HCT116 (cell line): ENCODE results near the gene ZNF548. TPM values are rescaled to one million over a fixed set of nuclear protein-coding genes. Genes with fewer than 3 reads are reported as not detected.
A peak's percentile ranks its signal among the peaks of the same experiment; 100 is the strongest.

ENCODE experiments used
- ATAC-seq: fragments of 200-7000 bp; cut with Tn5 transposase; 2 replicates; pipeline ENCODE4 v1.9.1; 2020; ENCODE audit warnings: mild to moderate bottlenecking, moderate library complexity
- BruUV-seq: library from RNA; stranded (reverse); fragments of 400-500 nt; replicated peaks from 2 replicates; lab custom pipeline; 2021; lab: Mats Ljungman, UMichigan
- CTCF ChIA-PET: fragments of 300-600 bp; sonication (Branson Sonifier 250); formaldehyde crosslinking; loops from one replicate; lab custom pipeline; 2021; ENCODE audit warnings: antibody characterized with exemption; lab: Charles Lee
- POLR2A ChIA-PET: fragments of 300-600, 350-600 bp; sonication (Branson Sonifier 250); formaldehyde crosslinking; loops from one replicate; lab custom pipeline; 2021; ENCODE audit warnings: antibody characterized with exemption; lab: Charles Lee
- RAD21 ChIA-PET, 2 experiments: fragments of 300-600 bp; sonication (Branson Sonifier 250); formaldehyde crosslinking; loops; one replicate each; lab custom pipeline; 2023; ENCODE audit warnings: low total read pairs in 2 of 2; ENCODE audit not compliant: uncharacterized antibody in 2 of 2, unreplicated experiment in 2 of 2, low non-redundant PET in 1 of 2; lab: Charles Lee
- DNase-seq: peaks from one replicate; pipeline ENCODE4 v3.0.0-alpha.2; 2010; ENCODE audit warnings: low read depth, low spot score
- H2AFZ ChIP-seq: fragments of 200-600 bp; shearing (Covaris generic), sonication (generic); 2 replicates; pipeline ENCODE4 v1.6.1; 2017; ENCODE audit warnings: low read depth, mixed run types, mixed read lengths, antibody characterized with exemption, low read length; ENCODE audit not compliant: poor library complexity, severe bottlenecking
- H3K27ac ChIP-seq: 2 replicates; pipeline ENCODE4 v1.5.1; 2012; ENCODE audit warnings: low read depth, low read length
- H3K27me3 ChIP-seq: fragments of 200-600 bp; sonication (generic); 2 replicates; pipeline ENCODE4 v1.6.1; 2016; ENCODE audit warnings: mixed run types, low read length, mixed read lengths; ENCODE audit not compliant: insufficient read depth
- H3K36me3 ChIP-seq, 2 experiments: fragments of 200-500 bp in 1 of 2; fragments of 200-600 bp in 1 of 2; sonication (Bioruptor generic) in 1 of 2; sonication (generic) in 1 of 2; 2 replicates each; pipeline versions ENCODE4 v1.5.1 to v1.6.1; 2014 to 2016; ENCODE audit warnings: low read length in 2 of 2, inconsistent platforms in 1 of 2, mixed read lengths in 1 of 2, mixed run types in 1 of 2; ENCODE audit not compliant: insufficient read depth in 2 of 2, control insufficient read depth in 1 of 2
- H3K4me1 ChIP-seq, 2 experiments: fragments of 200-600 bp in 1 of 2; sonication (generic) in 1 of 2; 2 replicates each; pipeline versions ENCODE4 v1.5.1 to v1.6.1; 2012 to 2017; ENCODE audit warnings: low read length in 2 of 2, inconsistent platforms in 1 of 2, mild to moderate bottlenecking in 1 of 2, mixed read lengths in 1 of 2, mixed run types in 1 of 2, moderate library complexity in 1 of 2; ENCODE audit not compliant: insufficient read depth in 2 of 2, control insufficient read depth in 1 of 2
- H3K4me2 ChIP-seq: fragments of 200-600 bp; sonication (generic); 2 replicates; pipeline ENCODE4 v1.6.1; 2017; ENCODE audit warnings: mixed run types, low read length, mixed read lengths
- H3K4me3 ChIP-seq, 2 experiments: fragments of 200-600 bp in 1 of 2; sonication (generic) in 1 of 2; replicated peaks in 1 of 2; 2 replicates each; pipeline ENCODE4 v1.5.1; 2011 to 2016; ENCODE audit warnings: low read length in 2 of 2, control low read depth in 1 of 2, low read depth in 1 of 2, mild to moderate bottlenecking in 1 of 2, mixed read lengths in 1 of 2, mixed run types in 1 of 2
- H3K79me2 ChIP-seq: fragments of 200-600 bp; sonication (generic); 2 replicates; pipeline ENCODE4 v1.6.1; 2017; ENCODE audit warnings: mild to moderate bottlenecking, mixed run types, low read length, moderate library complexity, mixed read lengths; ENCODE audit not compliant: insufficient read depth
- H3K9ac ChIP-seq: fragments of 200-600 bp; sonication (generic); 2 replicates; pipeline ENCODE4 v1.6.1; 2016; ENCODE audit warnings: low read length, mixed read lengths
- H3K9me2 ChIP-seq: fragments of 200-600 bp; sonication (generic), shearing (Covaris generic); 2 replicates; pipeline ENCODE4 v1.6.1; 2017; ENCODE audit warnings: mixed run types, mild to moderate bottlenecking, moderate library complexity; ENCODE audit not compliant: insufficient read depth
- H3K9me3 ChIP-seq, 2 experiments: fragments of 200-500 bp in 1 of 2; fragments of 200-600 bp in 1 of 2; sonication (Bioruptor generic) in 1 of 2; sonication (generic) in 1 of 2; 2 replicates each; pipeline ENCODE4 v1.6.1; 2014 to 2017; ENCODE audit warnings: low read length in 2 of 2, mixed read lengths in 2 of 2, inconsistent platforms in 1 of 2, low read depth in 1 of 2, mild to moderate bottlenecking in 1 of 2, mixed run types in 1 of 2, moderate library complexity in 1 of 2; ENCODE audit not compliant: control insufficient read depth in 1 of 2, insufficient read depth in 1 of 2
- H4K20me1 ChIP-seq: fragments of 200-600 bp; sonication (generic), shearing (Covaris generic); 2 replicates; pipeline ENCODE4 v1.6.1; 2017; ENCODE audit warnings: mixed run types, mild to moderate bottlenecking, moderate library complexity; ENCODE audit not compliant: insufficient read depth
- EZH2 ChIP-seq: fragments of 200-600 bp; sonication (generic); IDR thresholded peaks from 2 replicates; pipeline ENCODE4 v1.6.1; 2017; ENCODE audit warnings: antibody characterized with exemption, mixed run types
- SP1 ChIP-seq: IDR thresholded peaks from 2 replicates; pipeline ENCODE4 v1.6.1; 2012; ENCODE audit warnings: low read depth
- SRF ChIP-seq: IDR thresholded peaks from 2 replicates; pipeline ENCODE4 v1.6.1; 2012; ENCODE audit warnings: low read depth
- TCF7L2 ChIP-seq: IDR thresholded peaks from 2 replicates; pipeline ENCODE4 v1.7.0; 2011; ENCODE audit warnings: borderline replicate concordance, inconsistent platforms; ENCODE audit not compliant: insufficient read depth, insufficient read length; ENCODE audit errors: extremely low read depth
- ZFX ChIP-seq: fragments of 450-650 bp; IDR thresholded peaks from 2 replicates; pipeline ENCODE4 v1.6.1; 2017
- ZNF274 ChIP-seq: fragments of 200-500 bp; sonication (Bioruptor generic); IDR thresholded peaks from 2 replicates; pipeline ENCODE4 v1.6.1; 2014; ENCODE audit warnings: mild to moderate bottlenecking, low read depth, low read length, inconsistent platforms
- intact Hi-C: fragments of 100-400 bp; cut with micrococcal nuclease; formaldehyde crosslinking; loops from 2 replicates; pipeline ENCODE4 v1.10.0; 2022
- total RNA-seq: library from RNA; stranded (reverse); gene quantifications from one replicate; pipeline ENCODE4 v1.2.1, GENCODE V29; 2021; ENCODE audit not compliant: unreplicated experiment
- TF ChIP-seq, protein P1 (sequence below), 3 experiments: fragments of 200-600 bp in 1 of 3; sonication (generic) in 1 of 3; IDR thresholded peaks in 2 of 3; conservative IDR thresholded peaks in 1 of 3; 2 replicates each; pipeline ENCODE4 v1.5.1; 2012 to 2017; ENCODE audit warnings: low read depth in 2 of 3, low read length in 2 of 3, antibody characterized with exemption in 1 of 3, borderline replicate concordance in 1 of 3, control low read depth in 1 of 3, mild to moderate bottlenecking in 1 of 3, mixed read lengths in 1 of 3, mixed run types in 1 of 3, moderate library complexity in 1 of 3; ENCODE audit not compliant: insufficient read depth in 1 of 3
- TF ChIP-seq, protein P2 (sequence below): IDR thresholded peaks from 2 replicates; pipeline ENCODE4 v1.6.1; 2012
- TF ChIP-seq, protein P3 (sequence below): IDR thresholded peaks from 2 replicates; pipeline ENCODE4 v1.6.1; 2011; ENCODE audit warnings: mild to moderate bottlenecking, low read length, moderate library complexity; ENCODE audit not compliant: insufficient replicate concordance; ENCODE audit errors: extremely low read depth

ZNF548 gene
- total RNA-seq, 1 experiment from 2014 or later = 8.7 TPM

DNA sequence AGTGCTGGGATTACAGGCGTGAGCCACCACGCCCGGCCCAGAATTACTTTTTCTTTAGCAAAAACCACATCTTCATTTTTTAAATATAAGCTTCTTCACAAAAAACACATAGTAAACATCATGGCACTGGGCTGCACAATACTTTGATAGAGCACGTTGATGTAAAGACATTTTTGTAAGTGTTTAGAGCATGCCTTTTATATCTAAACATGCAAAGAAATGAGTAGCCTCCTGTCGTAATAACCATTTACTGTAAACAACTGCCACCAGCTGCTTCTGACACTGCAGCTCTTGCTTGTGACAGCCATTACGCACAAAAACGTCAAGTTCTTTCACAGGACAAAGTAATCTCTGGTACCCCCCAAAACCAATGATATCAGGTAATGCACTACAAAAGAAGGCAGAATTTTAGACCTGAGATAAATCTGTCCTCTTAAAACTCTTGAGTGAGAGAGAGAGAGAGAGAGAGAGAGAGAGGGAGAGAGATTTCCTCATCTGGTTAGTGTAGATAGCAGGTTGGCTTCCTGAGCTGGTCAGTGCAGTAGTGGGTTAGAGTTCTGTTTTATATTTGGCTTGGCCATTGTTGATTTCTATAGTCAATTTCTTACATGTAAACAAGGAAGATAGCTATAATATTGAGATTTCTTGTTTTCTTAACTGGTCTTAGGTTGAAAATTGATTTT, 6.7 kb upstream of the ZNF548 start (continued):
- TF ChIP-seq, protein P1, sequence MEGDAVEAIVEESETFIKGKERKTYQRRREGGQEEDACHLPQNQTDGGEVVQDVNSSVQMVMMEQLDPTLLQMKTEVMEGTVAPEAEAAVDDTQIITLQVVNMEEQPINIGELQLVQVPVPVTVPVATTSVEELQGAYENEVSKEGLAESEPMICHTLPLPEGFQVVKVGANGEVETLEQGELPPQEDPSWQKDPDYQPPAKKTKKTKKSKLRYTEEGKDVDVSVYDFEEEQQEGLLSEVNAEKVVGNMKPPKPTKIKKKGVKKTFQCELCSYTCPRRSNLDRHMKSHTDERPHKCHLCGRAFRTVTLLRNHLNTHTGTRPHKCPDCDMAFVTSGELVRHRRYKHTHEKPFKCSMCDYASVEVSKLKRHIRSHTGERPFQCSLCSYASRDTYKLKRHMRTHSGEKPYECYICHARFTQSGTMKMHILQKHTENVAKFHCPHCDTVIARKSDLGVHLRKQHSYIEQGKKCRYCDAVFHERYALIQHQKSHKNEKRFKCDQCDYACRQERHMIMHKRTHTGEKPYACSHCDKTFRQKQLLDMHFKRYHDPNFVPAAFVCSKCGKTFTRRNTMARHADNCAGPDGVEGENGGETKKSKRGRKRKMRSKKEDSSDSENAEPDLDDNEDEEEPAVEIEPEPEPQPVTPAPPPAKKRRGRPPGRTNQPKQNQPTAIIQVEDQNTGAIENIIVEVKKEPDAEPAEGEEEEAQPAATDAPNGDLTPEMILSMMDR (IDR thresholded peaks at IDR 0.05 in 2 of 3, conservative IDR thresholded peaks at IDR 0.05 in 1 of 3; ENCODE audit: borderline replicate concordance in 1 of 3, insufficient read depth in 1 of 3, low read depth in 2 of 3, low read length in 2 of 3) = no peak
- TF ChIP-seq TCF7L2 (no peak), SP1 (no peak), SRF (no peak), ZNF274 (no peak), EZH2 (no peak), ZFX (no peak)
- TF ChIP-seq, protein P2, sequence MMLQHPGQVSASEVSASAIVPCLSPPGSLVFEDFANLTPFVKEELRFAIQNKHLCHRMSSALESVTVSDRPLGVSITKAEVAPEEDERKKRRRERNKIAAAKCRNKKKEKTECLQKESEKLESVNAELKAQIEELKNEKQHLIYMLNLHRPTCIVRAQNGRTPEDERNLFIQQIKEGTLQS = no peak

DNA sequence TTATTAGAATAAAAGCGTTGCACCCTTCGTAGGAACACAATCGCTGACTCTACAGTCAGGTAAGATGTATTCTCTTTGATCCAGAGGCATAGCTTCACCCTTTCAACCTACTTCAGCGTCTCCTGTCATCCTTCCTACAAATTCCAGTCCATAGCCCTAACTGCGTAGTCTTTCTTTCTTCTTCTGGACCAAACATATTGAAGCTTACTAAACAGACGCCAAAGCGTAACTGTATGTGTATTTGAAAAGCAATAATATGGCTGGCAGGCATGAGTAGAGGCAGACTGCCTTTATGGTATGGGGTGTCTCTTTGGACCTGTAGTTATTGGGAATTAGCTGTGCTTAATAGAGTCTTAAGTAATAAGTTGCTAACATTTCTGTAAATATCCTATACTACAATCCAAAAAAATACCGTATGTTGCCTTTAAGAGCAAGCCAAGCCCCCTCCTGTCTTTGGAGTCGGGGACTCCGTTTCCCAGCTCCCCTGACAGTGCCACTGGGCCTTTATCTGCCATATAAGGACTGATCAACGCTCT, 392 bp upstream of the ZNF548 start:
- RAD21 ChIA-PET = interaction anchor here in 1 of 2 experiments (0.9 kb wide), 1 partner anchor 17 kb away, joined by 7 read pairs; no protein-coding TSS in a partner anchor
- TF ChIP-seq, protein P3, sequence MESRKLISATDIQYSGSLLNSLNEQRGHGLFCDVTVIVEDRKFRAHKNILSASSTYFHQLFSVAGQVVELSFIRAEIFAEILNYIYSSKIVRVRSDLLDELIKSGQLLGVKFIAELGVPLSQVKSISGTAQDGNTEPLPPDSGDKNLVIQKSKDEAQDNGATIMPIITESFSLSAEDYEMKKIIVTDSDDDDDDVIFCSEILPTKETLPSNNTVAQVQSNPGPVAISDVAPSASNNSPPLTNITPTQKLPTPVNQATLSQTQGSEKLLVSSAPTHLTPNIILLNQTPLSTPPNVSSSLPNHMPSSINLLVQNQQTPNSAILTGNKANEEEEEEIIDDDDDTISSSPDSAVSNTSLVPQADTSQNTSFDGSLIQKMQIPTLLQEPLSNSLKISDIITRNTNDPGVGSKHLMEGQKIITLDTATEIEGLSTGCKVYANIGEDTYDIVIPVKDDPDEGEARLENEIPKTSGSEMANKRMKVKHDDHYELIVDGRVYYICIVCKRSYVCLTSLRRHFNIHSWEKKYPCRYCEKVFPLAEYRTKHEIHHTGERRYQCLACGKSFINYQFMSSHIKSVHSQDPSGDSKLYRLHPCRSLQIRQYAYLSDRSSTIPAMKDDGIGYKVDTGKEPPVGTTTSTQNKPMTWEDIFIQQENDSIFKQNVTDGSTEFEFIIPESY = no peak
- peak; percentile 100 for TF ChIP-seq SRF
- CTCF ChIA-PET = no interaction called here
- POLR2A ChIA-PET = interaction anchor here (1.0 kb wide), 3 partner anchors 26 to 46 kb away, joined by 3 to 5 read pairs (median 4); partner anchors contain the start of genes TRAPPC2B, ZNF304, ZNF547 and ZNF749
- peaks cover 22% of the 10 kb centered on the region for H3K79me2 ChIP-seq
- peak overlapping the region; percentile 90 for H3K4me2 ChIP-seq
- no peaks in the 10 kb centered on the region for H3K9me2 ChIP-seq
- peak overlapping the region; percentile 79 for H3K9ac ChIP-seq
- no peaks in the 10 kb centered on the region for H3K27me3 ChIP-seq
- BruUV-seq = TSS peak; percentile 64
- peak overlapping the region; percentile 69 for H2AFZ ChIP-seq
- no peaks in the 10 kb centered on the region for H4K20me1 ChIP-seq
- DNase-seq (no peak), ATAC-seq (no peak)
- intact Hi-C loops = loop anchor here (1.0 kb wide), 1 partner anchor 26 kb away; the partner anchor contains the start of genes TRAPPC2B and ZNF547
- H3K36me3 ChIP-seq = no peaks in the 10 kb centered on the region
- H3K4me1 ChIP-seq = peaks cover 6 to 16% of the 10 kb centered on the region in 2 experiments; a peak in 2 of 4 replicates
- peak overlapping the region; percentile 73 to 85 for H3K4me3 ChIP-seq
- H3K9me3 ChIP-seq = no peaks in the 10 kb centered on the region
- peak overlapping the region; percentile 37; the same call in 1 of the 2 replicates for H3K27ac ChIP-seq
